B cell (primary cell): ENCODE measurements around the gene SEC63. TPM values are rescaled to one million over a fixed set of nuclear protein-coding genes. Genes with fewer than 3 reads are reported as not detected.
"Not testable (repeated sequence)": the region's sequence is repeated elsewhere in the genome, so short reads cannot be mapped to it uniquely, and the experiment has no call there.

ENCODE experiments used
- ATAC-seq: fragments of 200-7000 bp; cut with Tn5 transposase; one replicate; pipeline ENCODE4 v1.10.0; 2021; ENCODE audit warnings: low read depth, mild to moderate bottlenecking, moderate number of reproducible peaks, moderate library complexity
- CTCF ChIA-PET: fragments of 350-600 bp; sonication (Branson Sonifier 250); formaldehyde crosslinking; loops from one replicate; lab custom pipeline; 2021; ENCODE audit warnings: antibody characterized with exemption, inconsistent platforms; lab: Charles Lee
- POLR2A ChIA-PET: fragments of 350-600 bp; sonication (Branson Sonifier 250); formaldehyde crosslinking; loops from one replicate; lab custom pipeline; 2021; ENCODE audit warnings: antibody characterized with exemption; lab: Charles Lee
- DNase-seq: peaks from one replicate; pipeline ENCODE4 v3.0.0; 2013
- H2AFZ ChIP-seq: 2 replicates; pipeline ENCODE4 v1.6.1; 2012; ENCODE audit warnings: mild to moderate bottlenecking, low read depth, low read length; ENCODE audit not compliant: insufficient read depth, poor library complexity, severe bottlenecking
- H3K27ac ChIP-seq, 2 donors: 1 replicate in 1 of 2; 2 replicates in 1 of 2; pipeline ENCODE4 v1.5.1; 2012 to 2013; ENCODE audit warnings: low read length in 2 of 2, mild to moderate bottlenecking in 2 of 2, moderate library complexity in 1 of 2
- H3K27me3 ChIP-seq, 4 experiments: fragments of 200-600 bp in 1 of 4; sonication (generic) in 1 of 4; replicated peaks in 1 of 4; 1 replicate in 2 of 4; 2 replicates in 2 of 4; pipeline versions ENCODE4 v1.6.1 to v1.7.0; 2013 to 2016; ENCODE audit warnings: low read length in 3 of 4, mild to moderate bottlenecking in 2 of 4, mixed read lengths in 1 of 4, moderate library complexity in 1 of 4; ENCODE audit not compliant: insufficient read depth in 4 of 4, control insufficient read depth in 3 of 4; ENCODE audit errors: control extremely low read depth in 1 of 4
- H3K36me3 ChIP-seq, 2 experiments: replicated peaks in 1 of 2; 1 replicate in 1 of 2; 2 replicates in 1 of 2; pipeline versions ENCODE4 v1.6.1 to v1.7.1; 2013; ENCODE audit warnings: low read length in 1 of 2; ENCODE audit not compliant: insufficient read depth in 2 of 2, control insufficient read depth in 1 of 2; ENCODE audit errors: control extremely low read depth in 1 of 2, extremely low read depth in 1 of 2
- H3K4me1 ChIP-seq, 2 donors: fragments of 200-600 bp in 1 of 2; sonication (generic) in 1 of 2; 1 replicate in 1 of 2; 2 replicates in 1 of 2; pipeline versions ENCODE4 v1.5.1 to v1.6.1; 2013 to 2017; ENCODE audit warnings: low read length in 2 of 2; ENCODE audit not compliant: control insufficient read depth in 2 of 2, insufficient read depth in 2 of 2
- H3K4me2 ChIP-seq: replicated peaks from 2 replicates; pipeline ENCODE3; 2012; ENCODE audit warnings: mild to moderate bottlenecking, low read depth, low read length; ENCODE audit not compliant: poor library complexity, severe bottlenecking
- H3K4me3 ChIP-seq, 5 experiments: fragments of 200-600 bp in 1 of 5; sonication (generic) in 1 of 5; 1 replicate in 3 of 5; 2 replicates in 2 of 5; pipeline versions ENCODE4 v1.5.1 to v1.7.0; 2011 to 2016; ENCODE audit warnings: low read length in 4 of 5, mild to moderate bottlenecking in 4 of 5, low read depth in 2 of 5, control low read depth in 1 of 5, moderate library complexity in 1 of 5; ENCODE audit not compliant: insufficient read depth in 1 of 5; ENCODE audit errors: control extremely low read depth in 1 of 5, extremely low read depth in 1 of 5
- H3K79me2 ChIP-seq: fragments of 200-600 bp; sonication (generic); one replicate; pipeline ENCODE4 v1.6.0; 2016; ENCODE audit warnings: low read length; ENCODE audit not compliant: control insufficient read depth, insufficient read depth
- H3K9ac ChIP-seq: fragments of 200-600 bp; sonication (generic); 2 replicates; pipeline ENCODE4 v1.6.1; 2017; ENCODE audit warnings: mild to moderate bottlenecking, low read length, moderate library complexity
- H3K9me3 ChIP-seq, 3 donors: one replicate each; pipeline versions ENCODE4 v1.6.1 to v1.7.1; 2013; ENCODE audit warnings: low read length in 2 of 3; ENCODE audit not compliant: control insufficient read depth in 2 of 3, insufficient read depth in 1 of 3; ENCODE audit errors: control extremely low read depth in 1 of 3
- H4K20me1 ChIP-seq: 2 replicates; pipeline ENCODE4 v1.6.0; 2012; ENCODE audit warnings: mild to moderate bottlenecking, low read length; ENCODE audit not compliant: insufficient read depth, control insufficient read depth, poor library complexity, severe bottlenecking
- H3K27ac Mint-ChIP-seq: one replicate; pipeline ENCODE4 v1.8.0; 2021; ENCODE audit warnings: mixed read lengths
- H3K27me3 Mint-ChIP-seq: one replicate; pipeline ENCODE4 v1.8.0; 2021; ENCODE audit warnings: mixed read lengths
- H3K4me1 Mint-ChIP-seq: one replicate; pipeline ENCODE4 v1.8.0; 2021; ENCODE audit warnings: mixed read lengths
- H3K4me3 Mint-ChIP-seq: one replicate; pipeline ENCODE4 v1.8.0; 2021; ENCODE audit warnings: mixed read lengths
- H3K9me3 Mint-ChIP-seq: one replicate; pipeline ENCODE4 v1.8.0; 2022; ENCODE audit warnings: mixed read lengths; ENCODE audit not compliant: insufficient read depth
- EZH2 ChIP-seq: IDR thresholded peaks from 2 replicates; pipeline ENCODE4 v1.6.1; 2012; ENCODE audit warnings: borderline replicate concordance, low read depth, mild to moderate bottlenecking, moderate library complexity, low read length; ENCODE audit not compliant: insufficient read depth, poor library complexity, severe bottlenecking
- WGBS: methylation state at CpG from one replicate; pipeline ENCODE4 v1.1.5; 2013; ENCODE audit warnings: missing lambda C conversion rate; ENCODE audit not compliant: insufficient coverage; 5-methylcytosine and 5-hydroxymethylcytosine counted together
- intact Hi-C: fragments of 100-400 bp; cut with micrococcal nuclease; formaldehyde crosslinking; loops from one replicate; pipeline ENCODE4 v1.10.0; 2022
- polyA plus RNA-seq: library from polyadenylated mRNA; depleted of rRNA; stranded (reverse); fragments of >200 nt; gene quantifications from 2 replicates; pipeline ENCODE4 v1.2.3, GENCODE V29; 2012
- total RNA-seq, 2 donors: library from RNA; stranded (reverse); fragments of 120-200 nt in 1 of 2; gene quantifications; 1 replicate in 1 of 2; 2 replicates in 1 of 2; pipeline versions ENCODE4 v1.2.3 to v1.2.4, GENCODE V29; 2013 to 2022
- TF ChIP-seq, protein P1 (sequence below): fragments of 200-600 bp; IDR thresholded peaks from one replicate; pipeline ENCODE4 v1.8.0; 2022; ENCODE audit warnings: antibody characterized with exemption, mild to moderate bottlenecking

SEC63 gene
- total and polyA plus RNA-seq, 2 donors (not counting 1 experiment from before 2014, with no cell fraction given): 12.5 to 79.5 TPM

GRCh38 chr6:107917451-107918375, 40.3 kb downstream of the SEC63 start:
- no peaks in the 10 kb centered on the region for H4K20me1 ChIP-seq
- TF ChIP-seq, protein P1, sequence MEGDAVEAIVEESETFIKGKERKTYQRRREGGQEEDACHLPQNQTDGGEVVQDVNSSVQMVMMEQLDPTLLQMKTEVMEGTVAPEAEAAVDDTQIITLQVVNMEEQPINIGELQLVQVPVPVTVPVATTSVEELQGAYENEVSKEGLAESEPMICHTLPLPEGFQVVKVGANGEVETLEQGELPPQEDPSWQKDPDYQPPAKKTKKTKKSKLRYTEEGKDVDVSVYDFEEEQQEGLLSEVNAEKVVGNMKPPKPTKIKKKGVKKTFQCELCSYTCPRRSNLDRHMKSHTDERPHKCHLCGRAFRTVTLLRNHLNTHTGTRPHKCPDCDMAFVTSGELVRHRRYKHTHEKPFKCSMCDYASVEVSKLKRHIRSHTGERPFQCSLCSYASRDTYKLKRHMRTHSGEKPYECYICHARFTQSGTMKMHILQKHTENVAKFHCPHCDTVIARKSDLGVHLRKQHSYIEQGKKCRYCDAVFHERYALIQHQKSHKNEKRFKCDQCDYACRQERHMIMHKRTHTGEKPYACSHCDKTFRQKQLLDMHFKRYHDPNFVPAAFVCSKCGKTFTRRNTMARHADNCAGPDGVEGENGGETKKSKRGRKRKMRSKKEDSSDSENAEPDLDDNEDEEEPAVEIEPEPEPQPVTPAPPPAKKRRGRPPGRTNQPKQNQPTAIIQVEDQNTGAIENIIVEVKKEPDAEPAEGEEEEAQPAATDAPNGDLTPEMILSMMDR: no peak
- no peak for TF ChIP-seq EZH2
- CTCF ChIA-PET: interaction anchor here (1.5 kb wide), 1 partner anchor 8 kb away, joined by 3 read pairs; no protein-coding TSS in a partner anchor
- DNase-seq: no peak
- H3K9me3 ChIP-seq: peaks cover 0 to 6% (median 3%) of the 10 kb centered on the region in 3 donors
- Mint-ChIP-seq H3K4me3 (no peak overlapping the region), H3K4me1 (peaks cover 4% of the 10 kb centered on the region), H3K27ac (no peak overlapping the region), H3K27me3 (no peaks in the 10 kb centered on the region), H3K9me3 (no peaks in the 10 kb centered on the region)
- no peaks in the 10 kb centered on the region for H3K79me2 ChIP-seq
- ATAC-seq: no peak
- H3K4me3 ChIP-seq: no peak overlapping the region
- no peak overlapping the region for H3K9ac ChIP-seq
- H3K27ac ChIP-seq: no peak overlapping the region
- 100% methylated on average over 3 of the region's 9 CpGs for WGBS
- H3K4me2 ChIP-seq: no peak overlapping the region
- H3K27me3 ChIP-seq: no peaks in the 10 kb centered on the region
- POLR2A ChIA-PET: no interaction called here
- peaks cover 9 to 48% of the 10 kb centered on the region in 2 experiments for H3K36me3 ChIP-seq
- H3K4me1 ChIP-seq: no peaks in the 10 kb centered on the region
- intact Hi-C loops: no loop called here
- H2AFZ ChIP-seq: no peak overlapping the region

DNA sequence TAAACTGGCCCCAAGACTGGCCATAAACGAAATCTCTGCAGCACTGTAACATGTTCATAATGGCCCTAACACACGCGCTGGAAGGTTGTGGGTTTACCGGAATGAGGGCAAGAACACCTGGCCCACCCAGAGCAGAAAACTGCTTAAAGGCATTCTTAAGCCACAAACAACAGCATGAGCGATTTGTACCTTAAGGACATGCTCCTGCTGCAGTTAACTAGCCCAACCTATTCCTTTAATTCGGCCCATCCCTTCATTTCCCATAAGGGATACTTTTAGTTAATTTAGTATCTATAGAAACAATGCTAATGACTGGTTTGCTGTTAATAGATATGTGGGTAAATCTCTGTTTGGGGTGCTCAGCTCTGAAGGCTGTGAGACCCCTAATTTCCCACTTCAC, 41.0 kb downstream of the SEC63 start:
- H3K36me3 ChIP-seq: peaks cover 9 to 50% of the 10 kb centered on the region in 2 experiments
- H4K20me1 ChIP-seq, DNase-seq, H3K27me3 Mint-ChIP-seq, H3K27me3 ChIP-seq, H3K4me2 ChIP-seq, POLR2A ChIA-PET, H3K9ac ChIP-seq, ATAC-seq, H3K4me1 Mint-ChIP-seq, H3K4me3 ChIP-seq, H2AFZ ChIP-seq, H3K4me3 Mint-ChIP-seq, H3K27ac ChIP-seq, H3K9me3 Mint-ChIP-seq, CTCF ChIA-PET, H3K4me1 ChIP-seq, H3K79me2 ChIP-seq, intact Hi-C loops, H3K9me3 ChIP-seq, H3K27ac Mint-ChIP-seq: not testable (repeated sequence)
- WGBS: 94% methylated on average over 4 of the region's 6 CpGs
